ENCODE results near the gene MPG.
"Not testable (repeated sequence)": the region's sequence is repeated elsewhere in the genome, so short reads cannot be mapped to it uniquely, and the experiment has no call there.

MPG gene

GRCh38 chr16:35678-36305, 42.2 kb upstream of the MPG start:
- no peak overlapping the region for H3K27ac ChIP-seq
- H3K4me1 ChIP-seq: no peaks in the 10 kb centered on the region
- intact Hi-C loops (cut with DNase I; ENCODE audit: low total_unique reads): no loop called here
- H3K4me3 ChIP-seq: no peak overlapping the region
- H3K36me3 ChIP-seq: no peaks in the 10 kb centered on the region
- DNase-seq: no peak
- no peaks in the 10 kb centered on the region for H3K9me3 ChIP-seq
- TF ChIP-seq CTCF (IDR thresholded peaks at IDR 0.05): no peak
- H3K27me3 ChIP-seq: no peaks in the 10 kb centered on the region

- Histone ChIP-seq H3K27ac (no peak overlapping the region), H3K27me3 (no peaks in the 10 kb centered on the region), H3K36me3 (no peaks in the 10 kb centered on the region), H3K4me3 (no peak overlapping the region), H3K9me3 (no peaks in the 10 kb centered on the region), H3K4me1 (no peaks in the 10 kb centered on the region)
- no peak for DNase-seq
- intact Hi-C loops (cut with DNase I; ENCODE audit: low total_unique reads): no loop called here
- no peak for TF ChIP-seq CTCF (IDR thresholded peaks at IDR 0.05)
These were observed 41.6 kb upstream of the MPG start for GRCh38 chr16:36336-36984.

GRCh38 chr16:37511-37910, 40.5 kb upstream of the MPG start:
- intact Hi-C loops (cut with DNase I; ENCODE audit: low total_unique reads): no loop called here
- H3K27ac ChIP-seq: no peak overlapping the region
- no peak for DNase-seq
- no peak for TF ChIP-seq CTCF (IDR thresholded peaks at IDR 0.05)
- no peaks in the 10 kb centered on the region for H3K4me1 ChIP-seq
- H3K9me3 ChIP-seq: no peaks in the 10 kb centered on the region
- H3K36me3 ChIP-seq: no peaks in the 10 kb centered on the region
- no peaks in the 10 kb centered on the region for H3K27me3 ChIP-seq
- no peak overlapping the region for H3K4me3 ChIP-seq

GRCh38 chr16:38206-38605, 39.8 kb upstream of the MPG start:
- H3K27ac ChIP-seq; DNase-seq; H3K27me3 ChIP-seq; H3K4me1 ChIP-seq; H3K36me3 ChIP-seq; H3K4me3 ChIP-seq; intact Hi-C loops (cut with DNase I; ENCODE audit: low total_unique reads); H3K9me3 ChIP-seq: not testable (repeated sequence)

- no peak for TF ChIP-seq CTCF (IDR thresholded peaks at IDR 0.05)
- H3K9me3 ChIP-seq: no peaks in the 10 kb centered on the region
- H3K27ac ChIP-seq: no peak overlapping the region
- no peak for DNase-seq
- no peak overlapping the region for H3K4me3 ChIP-seq
- peaks cover 0 to 5% (median 4%) of the 10 kb centered on the region in 3 donors for H3K36me3 ChIP-seq
- intact Hi-C loops (cut with DNase I; ENCODE audit: low total_unique reads): no loop called here
- H3K27me3 ChIP-seq: no peaks in the 10 kb centered on the region
- no peaks in the 10 kb centered on the region for H3K4me1 ChIP-seq
These were observed 38.8 kb upstream of the MPG start for GRCh38 chr16:38941-39892.

Data from tibial artery (tissue), 4 donors.